H1 (cell line): ENCODE results near the gene ZNF593. TPM values are rescaled to one million over a fixed set of nuclear protein-coding genes. Genes with fewer than 3 reads are reported as not detected.

Experiments used
- CBX5 ChIP-seq: fragments of 300-800, 300-1000 bp; sonication (generic); IDR thresholded peaks from 2 replicates; pipeline ENCODE4 v1.7.1; 2016; ENCODE audit warnings: antibody characterized with exemption, low read length, low read depth
- CBX8 ChIP-seq: fragments of 300-800, 300-1000 bp; sonication (generic); IDR thresholded peaks from 2 replicates; pipeline ENCODE4 v1.7.1; 2016; ENCODE audit warnings: low read depth, low read length, borderline replicate concordance
- EP300 ChIP-seq, 2 experiments: IDR thresholded peaks; 1 replicate in 1 of 2; 2 replicates in 1 of 2; pipeline ENCODE4 v1.6.1; 2011 to 2012; ENCODE audit warnings: low read depth in 2 of 2, low read length in 2 of 2, mild to moderate bottlenecking in 2 of 2, borderline replicate concordance in 1 of 2, inconsistent platforms in 1 of 2, moderate library complexity in 1 of 2
- FOSL1 ChIP-seq: IDR thresholded peaks from 2 replicates; pipeline ENCODE4 v1.6.1; 2011; ENCODE audit warnings: mild to moderate bottlenecking, low read depth, low read length, moderate library complexity; ENCODE audit not compliant: insufficient read depth
- KDM4A ChIP-seq: IDR thresholded peaks from one replicate; pipeline ENCODE4 v1.7.1; 2012; ENCODE audit warnings: low read depth, mild to moderate bottlenecking, moderate library complexity, low read length, inconsistent platforms; ENCODE audit not compliant: severe bottlenecking
- MAFK ChIP-seq: IDR thresholded peaks from 2 replicates; pipeline ENCODE4 v1.6.1; 2012; ENCODE audit warnings: low read depth, mild to moderate bottlenecking, improper control_type of control experiment, low read length
- NRF1 ChIP-seq: IDR thresholded peaks from 2 replicates; pipeline ENCODE4 v1.6.1; 2011; ENCODE audit warnings: mild to moderate bottlenecking, low read depth, low read length, improper control_type of control experiment
- PHF8 ChIP-seq: fragments of 200-600 bp; sonication (generic); conservative IDR thresholded peaks from 2 replicates; pipeline ENCODE4 v1.7.1; 2012; ENCODE audit warnings: low read depth, mild to moderate bottlenecking, inconsistent platforms, low read length, moderate library complexity
- POLR2A ChIP-seq, 2 experiments: IDR thresholded peaks; 1 replicate in 1 of 2; 2 replicates in 1 of 2; pipeline ENCODE4 v1.6.1; 2011; ENCODE audit warnings: low read depth in 2 of 2, low read length in 2 of 2, mild to moderate bottlenecking in 2 of 2; ENCODE audit errors: control extremely low read depth in 1 of 2
- POLR2AphosphoS5 ChIP-seq: IDR thresholded peaks from 2 replicates; pipeline ENCODE4 v1.6.1; 2011; ENCODE audit warnings: low read depth, low read length
- RBBP5 ChIP-seq: IDR thresholded peaks from 2 replicates; pipeline ENCODE4 v1.7.1; 2012; ENCODE audit warnings: low read depth, mild to moderate bottlenecking, inconsistent platforms, low read length, moderate library complexity, borderline replicate concordance
- RFX5 ChIP-seq: IDR thresholded peaks from 2 replicates; pipeline ENCODE4 v1.6.1; 2011; ENCODE audit warnings: low read depth, low read length, improper control_type of control experiment, borderline replicate concordance
- RXRA ChIP-seq: IDR thresholded peaks from 2 replicates; pipeline ENCODE4 v1.6.1; 2011; ENCODE audit warnings: low read depth, mild to moderate bottlenecking, low read length, moderate library complexity; ENCODE audit not compliant: insufficient read depth
- SIN3A ChIP-seq, 2 experiments: IDR thresholded peaks in 1 of 2; conservative IDR thresholded peaks in 1 of 2; 2 replicates each; pipeline ENCODE4 v1.6.1; 2011 to 2012; ENCODE audit warnings: low read length in 2 of 2, improper control_type of control experiment in 1 of 2, low read depth in 1 of 2, mild to moderate bottlenecking in 1 of 2
- SUZ12 ChIP-seq: fragments of 200-600 bp; sonication (generic); IDR thresholded peaks from 2 replicates; pipeline ENCODE4 v1.6.1; 2012; ENCODE audit warnings: mild to moderate bottlenecking, inconsistent platforms, low read length, moderate library complexity, mixed read lengths
- TAF1 ChIP-seq: IDR thresholded peaks from 2 replicates; pipeline ENCODE4 v1.6.1; 2011; ENCODE audit warnings: mild to moderate bottlenecking, low read depth, low read length
- TBP ChIP-seq: IDR thresholded peaks from 2 replicates; pipeline ENCODE4 v1.6.1; 2011; ENCODE audit warnings: low read depth, low read length, improper control_type of control experiment
- YY1 ChIP-seq: IDR thresholded peaks from 2 replicates; pipeline ENCODE4 v1.6.1; 2011; ENCODE audit warnings: low read depth, mild to moderate bottlenecking, low read length
- polyA plus RNA-seq, 7 experiments: library from polyadenylated mRNA; depleted of rRNA in 3 of 7; stranded (reverse) in 5 of 7; unstranded in 2 of 7; fragments of >200 nt in 5 of 7; fragments of 200-250 nt in 2 of 7; gene quantifications; 1 replicate in 5 of 7; 2 replicates in 1 of 7; 4 replicates in 1 of 7; pipeline versions ENCODE4 v1.2.1 to v1.2.3, GENCODE V29; 2011 to 2013; ENCODE audit warnings: missing spikeins in 2 of 7, mixed read lengths in 2 of 7
- total RNA-seq: library from RNA; stranded (reverse); fragmentation: NEBNext Ultra II Directional; extraction: Animal tissue kit (Norgen Biotek cat#: 25700); gene quantifications from 2 replicates; pipeline ENCODE4 v1.2.1, GENCODE V29; 2021
- TF ChIP-seq, protein P1 (sequence below), 3 experiments: IDR thresholded peaks; 1 replicate in 2 of 3; 2 replicates in 1 of 3; pipeline versions ENCODE4 v1.5.1 to v1.6.1; 2011; ENCODE audit warnings: low read length in 3 of 3, mild to moderate bottlenecking in 3 of 3, inconsistent platforms in 2 of 3, low read depth in 1 of 3, moderate library complexity in 1 of 3; ENCODE audit not compliant: insufficient read depth in 1 of 3; ENCODE audit errors: control extremely low read depth in 1 of 3
- TF ChIP-seq, protein P2 (sequence below): IDR thresholded peaks from 2 replicates; pipeline ENCODE4 v1.6.1; 2012; ENCODE audit warnings: inconsistent platforms

ZNF593 gene
- total and polyA plus RNA-seq, 2 of the 8 experiments (the other 6 are each of a cell fraction or from before 2014, with no cell fraction given) = 38.2 to 68.0 TPM

DNA sequence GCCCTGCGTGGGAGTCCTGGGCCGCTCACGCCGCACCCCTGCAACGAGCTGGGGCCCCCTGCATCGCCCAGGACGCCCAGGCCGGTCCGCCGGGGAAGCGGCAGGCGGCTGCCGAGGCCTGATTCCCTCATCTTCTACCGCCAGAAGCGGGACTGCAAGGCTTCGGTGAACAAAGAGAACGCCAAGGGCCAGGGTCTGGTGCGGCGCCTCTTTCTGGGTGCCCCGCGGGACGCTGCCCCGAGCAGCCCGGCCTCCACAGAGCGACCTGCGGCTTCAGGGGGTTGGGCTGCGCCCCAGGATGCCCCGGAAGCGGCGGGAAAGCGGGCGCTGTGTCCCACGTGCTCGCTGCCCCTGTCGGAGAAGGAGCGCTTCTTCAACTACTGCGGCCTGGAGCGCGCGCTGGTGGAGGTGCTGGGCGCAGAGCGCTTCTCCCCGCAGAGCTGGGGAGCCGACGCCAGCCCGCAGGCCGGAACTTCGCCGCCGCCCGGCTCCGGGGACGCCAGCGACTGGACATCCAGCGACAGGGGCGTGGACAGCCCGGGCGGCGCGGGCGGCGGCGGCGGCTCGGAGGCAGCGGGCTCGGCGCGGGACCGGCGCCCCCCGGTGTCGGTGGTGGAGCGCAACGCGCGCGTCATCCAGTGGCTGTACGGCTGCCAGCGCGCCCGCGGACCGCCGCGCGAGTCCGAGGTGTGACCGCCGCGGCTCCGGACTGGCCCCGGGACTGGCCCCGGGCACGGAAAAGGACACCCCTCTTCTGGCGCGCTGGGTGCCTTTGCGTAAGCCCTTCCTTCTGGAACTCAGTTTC, 8.1 kb upstream of the ZNF593 start (continued):
- TF ChIP-seq, protein P1, sequence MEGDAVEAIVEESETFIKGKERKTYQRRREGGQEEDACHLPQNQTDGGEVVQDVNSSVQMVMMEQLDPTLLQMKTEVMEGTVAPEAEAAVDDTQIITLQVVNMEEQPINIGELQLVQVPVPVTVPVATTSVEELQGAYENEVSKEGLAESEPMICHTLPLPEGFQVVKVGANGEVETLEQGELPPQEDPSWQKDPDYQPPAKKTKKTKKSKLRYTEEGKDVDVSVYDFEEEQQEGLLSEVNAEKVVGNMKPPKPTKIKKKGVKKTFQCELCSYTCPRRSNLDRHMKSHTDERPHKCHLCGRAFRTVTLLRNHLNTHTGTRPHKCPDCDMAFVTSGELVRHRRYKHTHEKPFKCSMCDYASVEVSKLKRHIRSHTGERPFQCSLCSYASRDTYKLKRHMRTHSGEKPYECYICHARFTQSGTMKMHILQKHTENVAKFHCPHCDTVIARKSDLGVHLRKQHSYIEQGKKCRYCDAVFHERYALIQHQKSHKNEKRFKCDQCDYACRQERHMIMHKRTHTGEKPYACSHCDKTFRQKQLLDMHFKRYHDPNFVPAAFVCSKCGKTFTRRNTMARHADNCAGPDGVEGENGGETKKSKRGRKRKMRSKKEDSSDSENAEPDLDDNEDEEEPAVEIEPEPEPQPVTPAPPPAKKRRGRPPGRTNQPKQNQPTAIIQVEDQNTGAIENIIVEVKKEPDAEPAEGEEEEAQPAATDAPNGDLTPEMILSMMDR (IDR thresholded peaks at IDR 0.05; ENCODE audit: control extremely low read depth in 1 of 3, insufficient read depth in 1 of 3, low read depth in 1 of 3, low read length in 3 of 3) = 0 out of 4 replicates have a peak, but pooled peaks of 1 of the 3 experiments have one; percentile 2
- TF ChIP-seq POLR2A (IDR thresholded peaks at IDR 0.05; ENCODE audit: control extremely low read depth in 1 of 2, low read depth in 2 of 2, low read length in 2 of 2) (0 out of 3 replicates have a peak, but pooled peaks of 1 of the 2 experiments have one; percentile 40), TAF1 (no peak), CBX5 (no peak), CBX8 (no peak), PHF8 (no peak), YY1 (no peak), POLR2AphosphoS5 (no peak), KDM4A (peak; percentile 42), MAFK (no peak), SIN3A (conservative IDR thresholded peaks at IDR 0.05 in 1 of 2, IDR thresholded peaks at IDR 0.05 in 1 of 2; ENCODE audit: low read depth in 1 of 2, low read length in 2 of 2) (no peak), RFX5 (no peak), EP300 (IDR thresholded peaks at IDR 0.05; ENCODE audit: borderline replicate concordance in 1 of 2, low read depth in 2 of 2, low read length in 2 of 2) (no peak), NRF1 (no peak), TBP (no peak), FOSL1 (no peak), RXRA (no peak), SUZ12 (peak; percentile 71), RBBP5 (peak; percentile 42; the same call in 1 of the 2 replicates)
- TF ChIP-seq, protein P2, sequence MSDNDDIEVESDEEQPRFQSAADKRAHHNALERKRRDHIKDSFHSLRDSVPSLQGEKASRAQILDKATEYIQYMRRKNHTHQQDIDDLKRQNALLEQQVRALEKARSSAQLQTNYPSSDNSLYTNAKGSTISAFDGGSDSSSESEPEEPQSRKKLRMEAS = peak; percentile 99
